ENCODE measurements around the gene MRPL49.

Gene MRPL49

GRCh38 chr11:65087216-65087615, 34.9 kb upstream of the MRPL49 start (continued):
- no peak for TF ChIP-seq CREB5 (CRISPR knock-in tag; IDR thresholded peaks at IDR 0.05; ENCODE audit: low read depth)

- TF ChIP-seq CSRNP3 (CRISPR knock-in tag; IDR thresholded peaks at IDR 0.05), result no peak
- TF ChIP-seq BACH2 (CRISPR knock-in tag; IDR thresholded peaks at IDR 0.05; ENCODE audit: borderline replicate concordance), result no peak
- TF ChIP-seq ESRRG (CRISPR knock-in tag; IDR thresholded peaks at IDR 0.05), result no peak
- TF ChIP-seq ZNF70 (CRISPR knock-in tag; IDR thresholded peaks at IDR 0.05), result no peak
- TF ChIP-seq TSHZ2 (CRISPR knock-in tag; IDR thresholded peaks at IDR 0.05), result no peak
- TF ChIP-seq TCF4 (CRISPR knock-in tag; IDR thresholded peaks at IDR 0.05; ENCODE audit: borderline replicate concordance), result no peak
- no peak for TF ChIP-seq TOX (CRISPR knock-in tag; IDR thresholded peaks at IDR 0.05; ENCODE audit: borderline replicate concordance)
- TF ChIP-seq OSR1 (CRISPR knock-in tag; IDR thresholded peaks at IDR 0.05), result no peak
- TF ChIP-seq CREB5 (CRISPR knock-in tag; IDR thresholded peaks at IDR 0.05; ENCODE audit: low read depth), result no peak
- no peak for TF ChIP-seq ARNTL (CRISPR knock-in tag; IDR thresholded peaks at IDR 0.05; ENCODE audit: borderline replicate concordance, low read depth)
- TF ChIP-seq ZNF565 (CRISPR knock-in tag; conservative IDR thresholded peaks at IDR 0.05; ENCODE audit: low read depth), result no peak
- no peak for TF ChIP-seq RARB (CRISPR knock-in tag; IDR thresholded peaks at IDR 0.05)
- no peak for TF ChIP-seq GLIS3 (CRISPR knock-in tag; IDR thresholded peaks at IDR 0.05)
- TF ChIP-seq ZFP30 (CRISPR knock-in tag; IDR thresholded peaks at IDR 0.05), result no peak
- TF ChIP-seq ISL1 (CRISPR knock-in tag; IDR thresholded peaks at IDR 0.05), result no peak
- ATAC-seq, result no peak
Measured at GRCh38 chr11:65087827-65088226, 34.3 kb upstream of the MRPL49 start.

- no peak for ATAC-seq
- TF ChIP-seq TOX (CRISPR knock-in tag; IDR thresholded peaks at IDR 0.05; ENCODE audit: borderline replicate concordance) (no peak), CREB5 (CRISPR knock-in tag; IDR thresholded peaks at IDR 0.05; ENCODE audit: low read depth) (no peak), ZFP3 (CRISPR knock-in tag; IDR thresholded peaks at IDR 0.05) (no peak), POU6F1 (CRISPR knock-in tag; IDR thresholded peaks at IDR 0.05; ENCODE audit: borderline replicate concordance, low read depth) (no peak), OSR1 (CRISPR knock-in tag; IDR thresholded peaks at IDR 0.05) (no peak), PPARA (CRISPR knock-in tag; IDR thresholded peaks at IDR 0.05; ENCODE audit: borderline replicate concordance) (no peak), CSDC2 (CRISPR knock-in tag; IDR thresholded peaks at IDR 0.05) (no peak), ZNF8 (CRISPR knock-in tag; IDR thresholded peaks at IDR 0.05) (no peak), PATZ1 (CRISPR knock-in tag; IDR thresholded peaks at IDR 0.05; ENCODE audit: borderline replicate concordance) (no peak), GLIS3 (CRISPR knock-in tag; IDR thresholded peaks at IDR 0.05) (no peak), ZFP30 (CRISPR knock-in tag; IDR thresholded peaks at IDR 0.05) (no peak), RARB (CRISPR knock-in tag; IDR thresholded peaks at IDR 0.05) (no peak), ZC3H10 (CRISPR knock-in tag; IDR thresholded peaks at IDR 0.05) (no peak), CSRNP3 (CRISPR knock-in tag; IDR thresholded peaks at IDR 0.05) (no peak), ISL1 (CRISPR knock-in tag; IDR thresholded peaks at IDR 0.05) (no peak), SNAI2 (CRISPR knock-in tag; IDR thresholded peaks at IDR 0.05) (no peak)
Measured at GRCh38 chr11:65089621-65090020, 32.5 kb upstream of the MRPL49 start.
